GM12874 (cell line): ENCODE data around the gene SLC1A7.

Experiments
- TF ChIP-seq, protein P1 (sequence below): IDR thresholded peaks from 2 replicates; pipeline ENCODE4 v1.5.1; 2011; ENCODE audit warnings: low read depth, mild to moderate bottlenecking, control low read depth, low read length, moderate library complexity; ENCODE audit not compliant: insufficient read depth

The SLC1A7 gene

DNA sequence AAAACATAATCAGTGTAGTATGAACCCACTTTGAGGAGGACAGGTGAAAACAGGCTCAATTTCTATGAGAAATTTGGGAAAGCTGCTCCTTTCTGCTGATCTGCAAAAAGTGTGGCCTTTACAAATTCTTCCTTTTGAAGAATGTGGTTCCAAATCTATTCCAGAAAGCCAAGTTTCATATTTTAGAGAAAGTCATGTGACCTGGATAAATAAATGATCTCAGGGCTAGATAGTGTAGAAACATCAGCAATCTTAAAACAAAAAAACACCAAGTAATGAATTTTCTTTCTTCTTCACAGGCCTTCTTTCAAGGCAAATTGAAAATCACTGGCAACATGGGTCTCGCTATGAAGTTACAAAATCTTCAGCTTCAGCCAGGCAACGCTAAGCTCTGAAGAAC, 92.1 kb downstream of the SLC1A7 start:
- TF ChIP-seq, protein P1, sequence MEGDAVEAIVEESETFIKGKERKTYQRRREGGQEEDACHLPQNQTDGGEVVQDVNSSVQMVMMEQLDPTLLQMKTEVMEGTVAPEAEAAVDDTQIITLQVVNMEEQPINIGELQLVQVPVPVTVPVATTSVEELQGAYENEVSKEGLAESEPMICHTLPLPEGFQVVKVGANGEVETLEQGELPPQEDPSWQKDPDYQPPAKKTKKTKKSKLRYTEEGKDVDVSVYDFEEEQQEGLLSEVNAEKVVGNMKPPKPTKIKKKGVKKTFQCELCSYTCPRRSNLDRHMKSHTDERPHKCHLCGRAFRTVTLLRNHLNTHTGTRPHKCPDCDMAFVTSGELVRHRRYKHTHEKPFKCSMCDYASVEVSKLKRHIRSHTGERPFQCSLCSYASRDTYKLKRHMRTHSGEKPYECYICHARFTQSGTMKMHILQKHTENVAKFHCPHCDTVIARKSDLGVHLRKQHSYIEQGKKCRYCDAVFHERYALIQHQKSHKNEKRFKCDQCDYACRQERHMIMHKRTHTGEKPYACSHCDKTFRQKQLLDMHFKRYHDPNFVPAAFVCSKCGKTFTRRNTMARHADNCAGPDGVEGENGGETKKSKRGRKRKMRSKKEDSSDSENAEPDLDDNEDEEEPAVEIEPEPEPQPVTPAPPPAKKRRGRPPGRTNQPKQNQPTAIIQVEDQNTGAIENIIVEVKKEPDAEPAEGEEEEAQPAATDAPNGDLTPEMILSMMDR, result no peak

DNA sequence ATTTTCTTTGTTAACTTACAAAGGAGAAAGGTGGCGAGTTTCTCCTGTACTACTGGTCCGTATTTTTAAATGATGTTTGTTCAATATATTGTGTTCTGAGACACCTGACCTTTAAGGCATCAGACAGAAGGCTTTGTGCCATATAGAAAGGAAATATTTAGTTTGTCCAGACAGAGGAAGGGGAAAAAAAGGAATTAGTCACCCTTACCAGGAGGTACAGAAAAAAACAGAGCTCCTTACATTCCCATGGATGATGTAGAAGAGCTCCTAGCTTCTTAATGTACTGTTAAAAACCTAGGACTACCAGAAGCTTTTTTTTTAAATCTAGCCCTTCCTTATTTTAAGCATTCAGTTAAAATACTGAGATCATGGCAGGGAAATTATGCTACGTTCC, 92.9 kb downstream of the SLC1A7 start:
- TF ChIP-seq, protein P1, result no peak

DNA sequence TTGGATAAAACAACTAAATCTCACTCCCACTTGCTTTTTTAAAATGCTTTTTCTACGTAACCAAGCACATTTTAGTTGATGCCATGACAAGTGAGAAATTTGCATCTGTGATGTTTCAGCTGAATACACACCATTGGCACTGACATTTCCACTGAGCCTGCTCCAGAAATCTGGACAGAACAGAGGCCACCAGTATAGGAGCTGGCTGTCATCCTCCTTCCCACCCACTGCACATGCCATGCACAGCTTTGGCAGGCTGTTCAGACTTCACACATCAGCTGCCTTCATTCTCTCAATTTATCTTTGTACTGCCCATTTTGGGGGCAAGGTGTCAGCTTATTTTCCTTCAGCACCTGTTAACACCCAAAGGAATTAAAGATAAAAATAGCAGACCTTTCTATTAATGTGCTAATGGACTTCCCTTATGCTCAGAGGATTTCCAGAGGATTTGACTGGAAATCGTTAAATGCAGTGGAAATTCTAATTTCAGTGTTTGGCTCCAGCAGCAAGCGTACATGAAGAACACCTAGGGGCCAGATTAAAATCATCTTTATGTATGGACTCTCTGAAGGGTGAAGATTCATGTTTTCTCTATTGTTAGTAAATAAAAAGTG, 93.4 kb downstream of the SLC1A7 start:
- TF ChIP-seq, protein P1, result no peak

DNA sequence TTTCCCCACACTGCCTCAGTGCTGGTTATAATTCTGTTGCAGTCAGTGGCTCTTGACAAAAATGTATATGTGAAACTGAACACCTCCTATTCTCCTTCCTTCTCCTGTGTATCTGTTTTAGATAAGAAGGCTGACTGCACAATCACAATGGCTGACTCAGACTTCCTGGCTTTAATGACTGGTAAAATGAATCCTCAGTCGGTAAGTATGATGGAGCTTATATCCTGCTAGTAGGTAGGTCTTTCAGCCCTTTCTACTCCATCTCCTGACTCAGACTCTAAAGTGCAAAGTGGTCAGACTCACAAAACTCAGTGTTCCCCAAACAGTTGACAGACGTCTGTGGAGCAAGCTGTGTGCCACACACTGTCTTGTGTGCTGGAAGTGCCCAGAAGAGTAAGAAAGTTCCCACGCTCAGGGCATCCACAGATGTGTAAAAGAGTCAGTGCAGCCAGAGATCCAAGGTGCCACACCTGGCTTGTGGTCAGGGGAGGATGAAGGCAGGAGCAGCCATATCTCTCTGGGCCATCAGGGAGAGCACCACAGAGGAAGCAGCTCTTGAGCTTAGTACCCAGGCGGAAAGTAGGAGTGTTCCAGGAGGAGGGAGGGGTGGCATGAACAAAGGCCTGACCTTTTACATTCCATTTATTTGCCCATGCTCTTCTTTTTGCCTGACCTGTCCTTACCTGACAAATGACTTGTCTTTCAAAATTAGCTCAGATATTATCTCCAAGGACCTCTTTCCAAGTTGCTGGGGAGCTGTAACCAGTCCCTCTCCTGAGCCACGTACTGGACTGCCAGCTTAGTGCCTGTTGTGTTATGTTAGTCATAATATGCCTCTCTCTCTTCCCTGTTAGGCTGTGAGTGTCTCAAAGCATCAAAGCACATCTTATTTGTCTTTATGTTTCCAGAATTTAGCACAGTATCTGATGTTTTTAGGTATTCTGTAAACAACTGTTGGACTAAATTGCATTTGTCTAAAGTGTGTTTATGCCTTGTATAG, 94.4 kb downstream of the SLC1A7 start:
- TF ChIP-seq, protein P1, result no peak

DNA sequence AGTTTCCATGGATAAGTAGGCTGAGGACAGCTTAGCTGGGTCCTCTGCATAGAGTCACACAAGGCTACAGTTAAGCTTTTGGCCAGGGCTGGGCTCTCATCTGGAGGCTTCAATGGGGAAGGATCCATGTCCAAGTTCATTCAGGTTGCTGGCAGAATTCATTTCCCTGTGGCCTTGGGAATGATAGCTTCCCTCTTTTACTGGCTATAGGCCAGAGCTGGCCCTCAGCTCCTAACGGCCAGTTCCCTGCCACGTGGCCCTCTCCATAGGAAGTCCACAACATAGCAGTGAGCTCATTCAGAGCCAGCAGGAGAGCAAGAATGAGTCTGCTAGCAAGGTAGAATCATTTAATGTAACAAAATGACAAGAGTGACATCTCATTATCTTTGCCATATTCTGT, 95.5 kb downstream of the SLC1A7 start:
- TF ChIP-seq, protein P1, result no peak

DNA sequence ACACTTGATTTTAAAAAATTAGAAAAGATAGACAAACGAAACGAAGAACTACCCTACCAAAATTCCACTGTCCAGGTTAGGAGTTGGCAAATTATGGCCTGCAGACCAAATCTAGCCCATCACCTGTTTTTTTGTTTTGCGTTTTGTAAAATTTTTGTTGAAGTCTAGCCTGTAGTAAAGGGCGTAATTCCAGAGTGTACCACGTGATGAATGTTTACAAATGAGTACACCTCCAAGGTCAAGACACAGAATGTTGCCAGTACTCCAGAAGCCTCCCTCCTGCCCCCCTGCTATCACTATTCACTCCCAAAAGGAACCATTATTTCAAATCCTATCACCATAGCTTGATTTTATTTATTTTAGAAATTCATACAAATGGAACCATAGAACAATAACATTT, 97.5 kb downstream of the SLC1A7 start:
- TF ChIP-seq, protein P1, result no peak

DNA sequence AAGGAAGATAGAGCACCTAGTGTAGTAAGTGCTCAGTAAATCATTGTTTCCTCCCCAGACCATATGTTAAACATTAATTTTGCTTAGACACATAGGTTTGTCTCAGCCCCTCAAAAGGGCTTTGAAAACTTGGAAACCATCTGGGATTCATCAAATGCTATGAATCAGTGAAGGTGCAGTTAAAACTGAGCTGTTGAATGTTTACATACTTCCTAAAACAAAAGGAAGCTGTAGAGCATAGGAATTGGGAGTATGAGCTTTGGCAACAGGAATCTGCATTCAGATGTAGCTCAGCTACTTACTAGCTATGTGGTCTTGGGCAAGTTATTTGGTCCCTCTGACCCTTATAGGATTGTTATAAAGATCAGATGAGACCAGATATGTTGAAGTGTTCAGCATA, 99.2 kb downstream of the SLC1A7 start:
- TF ChIP-seq, protein P1, result no peak
